Activated naive CD8-positive, alpha-beta T cell treated with anti-CD3 and anti-CD28 coated beads, Interleukin-2, amount 50 U/mL, for 16 hours (primary cell): ENCODE measurements around the gene CACUL1.
A peak's percentile ranks its signal among the peaks of the same experiment; 100 is the strongest.
"Not testable (repeated sequence)": the region's sequence is repeated elsewhere in the genome, so short reads cannot be mapped to it uniquely, and the experiment has no call there.

Source experiments
- DNase-seq: peaks from one replicate; pipeline ENCODE4 v3.0.0-alpha.2; 2020; ENCODE audit warnings: low read depth, low spot score

The CACUL1 gene

GRCh38 chr10:118754556-118755423 lies at the start of gene CACUL1:
CACUL1 (minus strand) TSS chr10:118754970; CDS start chr10:118754762, 208 bp downstream.
- DNase-seq: peak; percentile 99

GRCh38 chr10:118804262-118804773 lies 49.5 kb upstream of the CACUL1 start:
- no peak for DNase-seq

GRCh38 chr10:118802126-118802793 lies 47.5 kb upstream of the CACUL1 start:
- DNase-seq: no peak

GRCh38 chr10:118800920-118801319 lies 46.1 kb upstream of the CACUL1 start:
- no peak for DNase-seq

- DNase-seq: no peak
Observed at GRCh38 chr10:118799777-118800176, 45.0 kb upstream of the CACUL1 start.

GRCh38 chr10:118798231-118798662 lies 43.5 kb upstream of the CACUL1 start:
- no peak for DNase-seq

- DNase-seq: not testable (repeated sequence)
Observed at GRCh38 chr10:118794971-118795370, 40.2 kb upstream of the CACUL1 start.

- DNase-seq: no peak
Observed at GRCh38 chr10:118793545-118793944, 38.8 kb upstream of the CACUL1 start.

- no peak for DNase-seq
Observed at GRCh38 chr10:118792526-118792925, 37.8 kb upstream of the CACUL1 start.

GRCh38 chr10:118790058-118790457 lies 35.3 kb upstream of the CACUL1 start:
- DNase-seq: no peak

GRCh38 chr10:118785551-118785950 lies 30.8 kb upstream of the CACUL1 start:
- DNase-seq: no peak

GRCh38 chr10:118783776-118784545 lies 29.2 kb upstream of the CACUL1 start:
- DNase-seq: no peak

GRCh38 chr10:118782916-118783465 lies 28.2 kb upstream of the CACUL1 start:
- not testable (repeated sequence) for DNase-seq

GRCh38 chr10:118781541-118781940 lies 26.8 kb upstream of the CACUL1 start:
- no peak for DNase-seq

- no peak for DNase-seq
Observed at GRCh38 chr10:118778727-118779126, 24.0 kb upstream of the CACUL1 start.

- DNase-seq: no peak
Observed at GRCh38 chr10:118776960-118777359, 22.2 kb upstream of the CACUL1 start.

GRCh38 chr10:118776033-118776432 lies 21.3 kb upstream of the CACUL1 start:
- no peak for DNase-seq

GRCh38 chr10:118775478-118775877 lies 20.7 kb upstream of the CACUL1 start:
- no peak for DNase-seq

GRCh38 chr10:118773041-118773440 lies 18.3 kb upstream of the CACUL1 start:
- DNase-seq: no peak

GRCh38 chr10:118771976-118772375 lies 17.2 kb upstream of the CACUL1 start:
- DNase-seq: no peak

GRCh38 chr10:118769898-118770600 lies 15.3 kb upstream of the CACUL1 start:
- no peak for DNase-seq
